OCI-LY7 (cell line): ENCODE data around the gene LYRM1. TPM values are rescaled to one million over a fixed set of nuclear protein-coding genes. Genes with fewer than 3 reads are reported as not detected.

Experiments
- BruUV-seq: library from RNA; stranded (reverse); fragments of 400-500 nt; replicated peaks from 2 replicates; lab custom pipeline; 2021; lab: Mats Ljungman, UMichigan
- CTCF ChIA-PET: fragments of 300-600 bp; sonication (Branson Sonifier 250); formaldehyde crosslinking; loops from one replicate; lab custom pipeline; 2022; ENCODE audit warnings: antibody characterized with exemption; ENCODE audit not compliant: unreplicated experiment; lab: Charles Lee
- POLR2A ChIA-PET: fragments of 300-600 bp; sonication (Branson Sonifier 250); formaldehyde crosslinking; loops from one replicate; lab custom pipeline; 2022; ENCODE audit warnings: antibody characterized with exemption; lab: Charles Lee
- DNase-seq: peaks from one replicate; pipeline ENCODE4 v3.0.0-alpha.2; 2015; ENCODE audit warnings: low spot score
- H2AFZ ChIP-seq: fragments of 200-600 bp; sonication (generic), shearing (Covaris generic); 2 replicates; pipeline ENCODE4 v1.6.1; 2014; ENCODE audit warnings: mild to moderate bottlenecking, antibody characterized with exemption, low read length, moderate library complexity
- H3K27ac ChIP-seq: fragments of 200-600 bp; sonication (generic); 2 replicates; pipeline ENCODE4 v1.5.1; 2014; ENCODE audit warnings: mixed run types, low read depth, mild to moderate bottlenecking, moderate library complexity, low read length, inconsistent platforms; ENCODE audit not compliant: poor library complexity, severe bottlenecking
- H3K36me3 ChIP-seq: fragments of 200-600 bp; sonication (generic); 2 replicates; pipeline ENCODE4 v1.6.1; 2014; ENCODE audit warnings: mild to moderate bottlenecking, antibody characterized with exemption, low read length, moderate library complexity, mixed read lengths; ENCODE audit not compliant: insufficient read depth
- H3K4me1 ChIP-seq: fragments of 200-600 bp; sonication (generic); 2 replicates; pipeline ENCODE4 v1.5.1; 2014; ENCODE audit warnings: mild to moderate bottlenecking, low read length; ENCODE audit not compliant: insufficient read depth, poor library complexity, severe bottlenecking
- H3K4me2 ChIP-seq: fragments of 200-600 bp; sonication (generic); 2 replicates; pipeline ENCODE4 v1.6.1; 2014; ENCODE audit warnings: mild to moderate bottlenecking, low read length
- H3K4me3 ChIP-seq: fragments of 200-600 bp; sonication (generic); 2 replicates; pipeline ENCODE4 v1.5.1; 2014; ENCODE audit warnings: mild to moderate bottlenecking, low read depth, low read length; ENCODE audit not compliant: poor library complexity, severe bottlenecking
- H3K79me2 ChIP-seq: fragments of 200-600 bp; sonication (generic); 2 replicates; pipeline ENCODE4 v1.6.1; 2016; ENCODE audit warnings: low read depth, mild to moderate bottlenecking, low read length, moderate library complexity, mixed read lengths; ENCODE audit not compliant: insufficient read depth
- H3K9me2 ChIP-seq: fragments of 200-600 bp; sonication (generic); 2 replicates; pipeline ENCODE4 v1.6.1; 2016; ENCODE audit warnings: mild to moderate bottlenecking, low read length, mixed read lengths; ENCODE audit not compliant: insufficient read depth
- H3K9me3 ChIP-seq: fragments of 200-600 bp; sonication (generic); 2 replicates; pipeline ENCODE4 v1.6.1; 2014; ENCODE audit warnings: mild to moderate bottlenecking, mixed run types, low read length, mixed read lengths
- H4K20me1 ChIP-seq: fragments of 200-600 bp; sonication (generic); 2 replicates; pipeline ENCODE4 v1.6.1; 2014; ENCODE audit warnings: mild to moderate bottlenecking, antibody characterized with exemption, low read length, moderate library complexity, mixed read lengths; ENCODE audit not compliant: insufficient read depth
- CTCF ChIP-seq: fragments of 200-600 bp; sonication (generic); conservative IDR thresholded peaks from 2 replicates; pipeline ENCODE4 v1.5.1; 2014; ENCODE audit warnings: mild to moderate bottlenecking, antibody characterized with exemption, low read length, moderate library complexity, mixed read lengths
- EZH2phosphoT487 ChIP-seq: fragments of 200-600 bp; sonication (generic); IDR thresholded peaks from 2 replicates; pipeline ENCODE4 v1.6.1; 2018; ENCODE audit warnings: low read depth, borderline replicate concordance, mild to moderate bottlenecking, mixed run types, antibody characterized with exemption, low read length, moderate library complexity, mixed read lengths
- intact Hi-C: fragments of 100-400 bp; cut with micrococcal nuclease; formaldehyde crosslinking; loops from one replicate; pipeline ENCODE4 v1.10.0; 2022; ENCODE audit not compliant: unreplicated experiment
- total RNA-seq, 2 experiments: library from RNA; depleted of rRNA in 1 of 2; stranded (reverse); fragments of >200 nt in 1 of 2; shearing (Covaris generic) in 1 of 2; gene quantifications; 2 replicates each; pipeline ENCODE4 v1.2.3, GENCODE V29; 2014 to 2022

LYRM1 gene
- total RNA-seq, 2 experiments from 2014 or later, result 23.3 to 24.0 TPM

- no peak for TF ChIP-seq CTCF
- TF ChIP-seq EZH2phosphoT487, result no peak
- DNase-seq, result no peak
- H3K4me3 ChIP-seq, result peak overlapping the region; percentile 75
- TSS peak; percentile 41 for BruUV-seq
- intact Hi-C loops, result loop anchor here (2.0 to 10.0 kb wide), 3 partner anchors 26 to 1396 kb away; partner anchors contain the start of genes ERI2, POLR3E and REXO5
- H3K9me2 ChIP-seq, result no peaks in the 10 kb centered on the region
- POLR2A ChIA-PET, result interaction anchor here (1.3 kb wide), 1 partner anchor 50 kb away, joined by 4 read pairs; no protein-coding TSS in a partner anchor
- H3K4me2 ChIP-seq, result peak overlapping the region; percentile 91
- peaks cover 27% of the 10 kb centered on the region; the same call in 1 of the 2 replicates for H3K79me2 ChIP-seq
- H3K9me3 ChIP-seq, result no peaks in the 10 kb centered on the region
- H4K20me1 ChIP-seq, result peaks cover 21% of the 10 kb centered on the region
- peak overlapping the region; percentile 75 for H2AFZ ChIP-seq
- peaks cover 50% of the 10 kb centered on the region for H3K4me1 ChIP-seq
- peaks cover 24% of the 10 kb centered on the region for H3K36me3 ChIP-seq
- CTCF ChIA-PET, result no interaction called here
- H3K27ac ChIP-seq, result peak overlapping the region; percentile 56
Observed at GRCh38 chr16:20901068-20901435, 481 bp downstream of the LYRM1 start.

- peaks cover 21% of the 10 kb centered on the region for H4K20me1 ChIP-seq
- peak; percentile 67 for DNase-seq
- POLR2A ChIA-PET, result interaction anchor here (1.3 kb wide), 1 partner anchor 50 kb away, joined by 4 read pairs; no protein-coding TSS in a partner anchor
- no peaks in the 10 kb centered on the region for H3K9me3 ChIP-seq
- CTCF ChIA-PET, result no interaction called here
- H3K79me2 ChIP-seq, result peaks cover 27% of the 10 kb centered on the region; the same call in 1 of the 2 replicates
- peaks cover 19% of the 10 kb centered on the region for H3K36me3 ChIP-seq
- peak overlapping the region; percentile 91 for H3K4me2 ChIP-seq
- no peaks in the 10 kb centered on the region for H3K9me2 ChIP-seq
- H3K4me3 ChIP-seq, result peak overlapping the region; percentile 75
- intact Hi-C loops, result loop anchor here (2.0 to 10.0 kb wide), 3 partner anchors 27 to 1396 kb away; partner anchors contain the start of genes ERI2, POLR3E and REXO5
- H2AFZ ChIP-seq, result peak overlapping the region; percentile 75; the same call in 1 of the 2 replicates
- BruUV-seq, result no TSS peak
- H3K27ac ChIP-seq, result peak overlapping the region; percentile 56
- no peak for TF ChIP-seq CTCF
- no peak for TF ChIP-seq EZH2phosphoT487
- H3K4me1 ChIP-seq, result peaks cover 50% of the 10 kb centered on the region
Observed at GRCh38 chr16:20901436-20902112, 1.0 kb downstream of the LYRM1 start.
